Stimulated activated CD4-positive, alpha-beta T cell treated with anti-CD3 and anti-CD28 coated beads, Interleukin-2, amount 100 ng/mL, for 24 hours (primary cell): ENCODE data around the gene ALAS1.

Experiments used
- DNase-seq, 2 donors: peaks; one replicate each; pipeline ENCODE4 v3.0.0-alpha.2; 2020

Gene ALAS1

GRCh38 chr3:52200981-52201679, 3.2 kb downstream of the ALAS1 start:
- no peak for DNase-seq

GRCh38 chr3:52202384-52203077, 4.6 kb downstream of the ALAS1 start:
- no peak for DNase-seq

GRCh38 chr3:52203701-52204100, 5.7 kb downstream of the ALAS1 start:
- no peak for DNase-seq

- no peak for DNase-seq
Measured at GRCh38 chr3:52204337-52205073, 6.5 kb downstream of the ALAS1 start.

- DNase-seq, result no peak
Measured at GRCh38 chr3:52205727-52206372, 7.9 kb downstream of the ALAS1 start.

- no peak for DNase-seq
Measured at GRCh38 chr3:52208556-52208955, 10.6 kb downstream of the ALAS1 start.

GRCh38 chr3:52210037-52210436, 12.1 kb downstream of the ALAS1 start:
- DNase-seq, result no peak

GRCh38 chr3:52210550-52211046, 12.6 kb downstream of the ALAS1 start:
- no peak for DNase-seq

GRCh38 chr3:52211268-52211891, 13.4 kb downstream of the ALAS1 start:
- no peak for DNase-seq

GRCh38 chr3:52213005-52213404, 15.0 kb downstream of the ALAS1 start:
- DNase-seq, result no peak

GRCh38 chr3:52213901-52214300, 15.9 kb downstream of the ALAS1 start:
- DNase-seq, result no peak

GRCh38 chr3:52215351-52215750, 17.4 kb downstream of the ALAS1 start:
- no peak for DNase-seq

- peak in 1 of 2 donors; percentile 54 for DNase-seq
Measured at GRCh38 chr3:52216585-52217408, 18.8 kb downstream of the ALAS1 start.

GRCh38 chr3:52217409-52217805, 19.4 kb downstream of the ALAS1 start:
- no peak for DNase-seq

GRCh38 chr3:52218026-52218425, 20.1 kb downstream of the ALAS1 start:
- DNase-seq, result no peak

GRCh38 chr3:52218454-52218853, 20.5 kb downstream of the ALAS1 start:
- no peak for DNase-seq

GRCh38 chr3:52218937-52219650, 21.1 kb downstream of the ALAS1 start:
- DNase-seq, result no peak

- DNase-seq, result peak; percentile 93 to 95
Measured at GRCh38 chr3:52220380-52221026, 22.5 kb downstream of the ALAS1 start.

GRCh38 chr3:52221141-52221562, 23.2 kb downstream of the ALAS1 start:
- DNase-seq, result no peak

- peak in 1 of 2 donors; percentile 51 for DNase-seq
Measured at GRCh38 chr3:52221563-52222318, 23.8 kb downstream of the ALAS1 start.
